ENCODE results near the gene FEV.

FEV gene

GRCh38 chr2:219010162-219010756, 25.3 kb upstream of the FEV start:
- no peaks in the 10 kb centered on the region for H3K9me3 ChIP-seq (ENCODE audit: control insufficient read depth, low read length)
- no peak overlapping the region for H3K27ac ChIP-seq
- no peaks in the 10 kb centered on the region for H3K4me1 ChIP-seq
- H3K27me3 ChIP-seq (ENCODE audit: control insufficient read depth, insufficient read depth, low read length) = no peaks in the 10 kb centered on the region
- no peaks in the 10 kb centered on the region for H3K36me3 ChIP-seq (ENCODE audit: control insufficient read depth, insufficient read depth, low read length)
- H3K79me2 ChIP-seq = no peaks in the 10 kb centered on the region
- peak; percentile 47 for TF ChIP-seq CTCF (IDR thresholded peaks at IDR 0.05)
- no peak overlapping the region for H3K4me2 ChIP-seq (ENCODE audit: low read length)
- no peak overlapping the region for H2AFZ ChIP-seq
- H3K4me3 ChIP-seq (ENCODE audit: low read depth, low read length) = no peak overlapping the region
- no peak overlapping the region for H3K9ac ChIP-seq

GRCh38 chr2:219009294-219009693, 24.3 kb upstream of the FEV start:
- Histone ChIP-seq H2AFZ (no peak overlapping the region), H3K9ac (no peak overlapping the region), H3K9me3 (ENCODE audit: control insufficient read depth, low read length) (no peaks in the 10 kb centered on the region), H3K4me1 (no peaks in the 10 kb centered on the region), H3K27ac (no peak overlapping the region), H3K27me3 (ENCODE audit: control insufficient read depth, insufficient read depth, low read length) (no peaks in the 10 kb centered on the region), H3K36me3 (ENCODE audit: control insufficient read depth, insufficient read depth, low read length) (no peaks in the 10 kb centered on the region), H3K4me2 (ENCODE audit: low read length) (no peak overlapping the region), H3K79me2 (no peaks in the 10 kb centered on the region), H3K4me3 (ENCODE audit: low read depth, low read length) (no peak overlapping the region)
- TF ChIP-seq CTCF (IDR thresholded peaks at IDR 0.05) = no peak

- Histone ChIP-seq H3K4me3 (ENCODE audit: low read depth, low read length) (no peak overlapping the region), H3K9me3 (ENCODE audit: control insufficient read depth, low read length) (no peaks in the 10 kb centered on the region), H3K4me2 (ENCODE audit: low read length) (no peak overlapping the region), H2AFZ (no peak overlapping the region), H3K79me2 (no peaks in the 10 kb centered on the region), H3K27me3 (ENCODE audit: control insufficient read depth, insufficient read depth, low read length) (peaks cover 4% of the 10 kb centered on the region), H3K36me3 (ENCODE audit: control insufficient read depth, insufficient read depth, low read length) (no peaks in the 10 kb centered on the region), H3K27ac (no peak overlapping the region), H3K4me1 (peaks cover 17% of the 10 kb centered on the region), H3K9ac (no peak overlapping the region)
- TF ChIP-seq CTCF (IDR thresholded peaks at IDR 0.05) = no peak
Observed at GRCh38 chr2:219003979-219004378, 19.0 kb upstream of the FEV start.

- H3K27ac ChIP-seq = peak overlapping the region; percentile 100
- H3K4me1 ChIP-seq = peaks cover 18% of the 10 kb centered on the region
- no peak overlapping the region for H3K4me2 ChIP-seq (ENCODE audit: low read length)
- TF ChIP-seq CTCF (IDR thresholded peaks at IDR 0.05) = no peak
- H3K9me3 ChIP-seq (ENCODE audit: control insufficient read depth, low read length) = no peaks in the 10 kb centered on the region
- no peaks in the 10 kb centered on the region for H3K36me3 ChIP-seq (ENCODE audit: control insufficient read depth, insufficient read depth, low read length)
- no peak overlapping the region for H3K9ac ChIP-seq
- H2AFZ ChIP-seq = peak overlapping the region; percentile 70
- H3K79me2 ChIP-seq = no peaks in the 10 kb centered on the region
- peaks cover 4% of the 10 kb centered on the region for H3K27me3 ChIP-seq (ENCODE audit: control insufficient read depth, insufficient read depth, low read length)
- peak overlapping the region; percentile 22 for H3K4me3 ChIP-seq (ENCODE audit: low read depth, low read length)
Observed at GRCh38 chr2:219003267-219003634, 18.3 kb upstream of the FEV start.
